GM12878 (cell line): Measurements from ENCODE around the gene PPOX.

Source experiments
- BHLHE40 ChIP-seq, 2 experiments: fragments of 450-650 bp in 1 of 2; IDR thresholded peaks; 2 replicates each; pipeline ENCODE4 v1.6.1; 2011 to 2017; ENCODE audit warnings: low read depth in 2 of 2, borderline replicate concordance in 1 of 2, improper control_type of control experiment in 1 of 2, low read length in 1 of 2, mild to moderate bottlenecking in 1 of 2
- EP300 ChIP-seq, 2 experiments: fragments of 150-350 bp in 1 of 2; IDR thresholded peaks; 2 replicates each; pipeline ENCODE4 v1.6.1; 2011 to 2012; ENCODE audit warnings: low read depth in 2 of 2, low read length in 2 of 2, borderline replicate concordance in 1 of 2, improper control_type of control experiment in 1 of 2, inconsistent platforms in 1 of 2; ENCODE audit not compliant: control insufficient read depth in 1 of 2
- EZH2 ChIP-seq: IDR thresholded peaks from 2 replicates; pipeline ENCODE4 v1.6.1; 2012; ENCODE audit warnings: low read depth, mild to moderate bottlenecking, control low read depth, inconsistent platforms, low read length, borderline replicate concordance; ENCODE audit not compliant: control insufficient read depth
- GABPA ChIP-seq: IDR thresholded peaks from 2 replicates; pipeline ENCODE4 v1.6.1; 2014; ENCODE audit warnings: antibody characterized with exemption, low read depth, mild to moderate bottlenecking, inconsistent platforms
- IKZF1 ChIP-seq: fragments of 450-650 bp; conservative IDR thresholded peaks from 2 replicates; pipeline ENCODE4 v1.6.1; 2017; ENCODE audit warnings: antibody characterized with exemption, mild to moderate bottlenecking
- NFYB ChIP-seq: IDR thresholded peaks from 2 replicates; pipeline ENCODE4 v1.6.1; 2011; ENCODE audit warnings: low read depth, mild to moderate bottlenecking, low read length, improper control_type of control experiment, moderate library complexity; ENCODE audit not compliant: insufficient read depth
- NR2C1 ChIP-seq: fragments of 450-650 bp; IDR thresholded peaks from 2 replicates; pipeline ENCODE4 v1.6.1; 2017; ENCODE audit warnings: antibody characterized with exemption, mild to moderate bottlenecking, moderate library complexity
- POLR2A ChIP-seq: IDR thresholded peaks from 2 replicates; pipeline ENCODE4 v1.6.1; 2011; ENCODE audit warnings: low read depth, mild to moderate bottlenecking, low read length
- POLR2AphosphoS2 ChIP-seq: IDR thresholded peaks from 2 replicates; pipeline ENCODE4 v1.6.1; 2011; ENCODE audit warnings: low read depth, mild to moderate bottlenecking, low read length, improper control_type of control experiment, moderate library complexity
- POLR2AphosphoS5 ChIP-seq: IDR thresholded peaks from 2 replicates; pipeline ENCODE4 v1.6.1; 2011; ENCODE audit warnings: mild to moderate bottlenecking, low read length, inconsistent platforms
- SMC3 ChIP-seq: IDR thresholded peaks from 2 replicates; pipeline ENCODE4 v1.6.1; 2011; ENCODE audit warnings: low read length, improper control_type of control experiment, borderline replicate concordance
- YY1 ChIP-seq: IDR thresholded peaks from 2 replicates; pipeline ENCODE4 v1.6.1; 2011; ENCODE audit warnings: low read depth, mild to moderate bottlenecking, low read length
- TF ChIP-seq, protein P1 (sequence below), 3 experiments: IDR thresholded peaks in 2 of 3; conservative IDR thresholded peaks in 1 of 3; 2 replicates each; pipeline ENCODE4 v1.5.1; 2011; ENCODE audit warnings: low read depth in 3 of 3, low read length in 3 of 3, mild to moderate bottlenecking in 3 of 3, control low read depth in 2 of 3, moderate library complexity in 2 of 3, inconsistent platforms in 1 of 3, mixed read lengths in 1 of 3; ENCODE audit not compliant: control insufficient read depth in 2 of 3, insufficient read depth in 1 of 3; ENCODE audit errors: extremely low read depth in 1 of 3

DNA sequence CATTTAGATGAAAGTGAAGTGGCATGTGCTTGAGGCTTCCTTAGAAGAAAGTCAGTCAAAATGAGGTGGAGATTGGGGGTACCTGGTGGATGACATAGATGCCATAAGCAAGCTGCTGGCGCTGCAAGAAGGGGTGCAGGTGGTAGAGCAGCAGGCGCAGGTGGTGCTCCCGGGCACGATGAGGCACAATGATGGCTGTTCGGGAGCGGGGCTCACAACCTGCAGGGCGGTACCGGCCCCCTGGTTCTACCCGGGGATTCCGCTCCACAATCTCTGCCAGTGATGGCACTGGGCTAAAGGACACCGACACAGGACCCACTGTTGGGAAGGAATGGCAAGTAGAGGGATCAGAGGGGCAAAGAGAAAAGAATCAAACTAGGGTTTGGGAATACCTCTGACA is 8.7 kb downstream of the PPOX start:
- TF ChIP-seq, protein P1, sequence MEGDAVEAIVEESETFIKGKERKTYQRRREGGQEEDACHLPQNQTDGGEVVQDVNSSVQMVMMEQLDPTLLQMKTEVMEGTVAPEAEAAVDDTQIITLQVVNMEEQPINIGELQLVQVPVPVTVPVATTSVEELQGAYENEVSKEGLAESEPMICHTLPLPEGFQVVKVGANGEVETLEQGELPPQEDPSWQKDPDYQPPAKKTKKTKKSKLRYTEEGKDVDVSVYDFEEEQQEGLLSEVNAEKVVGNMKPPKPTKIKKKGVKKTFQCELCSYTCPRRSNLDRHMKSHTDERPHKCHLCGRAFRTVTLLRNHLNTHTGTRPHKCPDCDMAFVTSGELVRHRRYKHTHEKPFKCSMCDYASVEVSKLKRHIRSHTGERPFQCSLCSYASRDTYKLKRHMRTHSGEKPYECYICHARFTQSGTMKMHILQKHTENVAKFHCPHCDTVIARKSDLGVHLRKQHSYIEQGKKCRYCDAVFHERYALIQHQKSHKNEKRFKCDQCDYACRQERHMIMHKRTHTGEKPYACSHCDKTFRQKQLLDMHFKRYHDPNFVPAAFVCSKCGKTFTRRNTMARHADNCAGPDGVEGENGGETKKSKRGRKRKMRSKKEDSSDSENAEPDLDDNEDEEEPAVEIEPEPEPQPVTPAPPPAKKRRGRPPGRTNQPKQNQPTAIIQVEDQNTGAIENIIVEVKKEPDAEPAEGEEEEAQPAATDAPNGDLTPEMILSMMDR (IDR thresholded peaks at IDR 0.05 in 2 of 3, conservative IDR thresholded peaks at IDR 0.05 in 1 of 3; ENCODE audit: control insufficient read depth in 2 of 3, extremely low read depth in 1 of 3, insufficient read depth in 1 of 3, low read depth in 3 of 3, low read length in 3 of 3) = no peak
- TF ChIP-seq NFYB (no peak), GABPA (no peak), POLR2A (no peak), NR2C1 (no peak), SMC3 (no peak), POLR2AphosphoS2 (no peak), YY1 (no peak), IKZF1 (no peak), EP300 (IDR thresholded peaks at IDR 0.05; ENCODE audit: borderline replicate concordance in 1 of 2, control insufficient read depth in 1 of 2, low read depth in 2 of 2, low read length in 2 of 2) (no peak), EZH2 (no peak), BHLHE40 (IDR thresholded peaks at IDR 0.05; ENCODE audit: borderline replicate concordance in 1 of 2, low read depth in 2 of 2, low read length in 1 of 2) (no peak), POLR2AphosphoS5 (no peak)
